ENCODE data around the gene RGS8.
A peak's percentile ranks its signal among the peaks of the same experiment; 100 is the strongest.

Gene RGS8

GRCh38 chr1:182670032-182670749, 14.2 kb downstream of the RGS8 start:
- no peak for DNase-seq

GRCh38 chr1:182669266-182669665, 15.1 kb downstream of the RGS8 start:
- DNase-seq: no peak

- DNase-seq: no peak
Observed at GRCh38 chr1:182668521-182669054, 15.8 kb downstream of the RGS8 start.

- no peak for DNase-seq
Observed at GRCh38 chr1:182667848-182668505, 16.4 kb downstream of the RGS8 start.

GRCh38 chr1:182666706-182667105, 17.7 kb downstream of the RGS8 start:
- no peak for DNase-seq

GRCh38 chr1:182664296-182664695, 20.1 kb downstream of the RGS8 start:
- no peak for DNase-seq

GRCh38 chr1:182662956-182663355, 21.4 kb downstream of the RGS8 start:
- DNase-seq: no peak

GRCh38 chr1:182662121-182662890, 22.1 kb downstream of the RGS8 start:
- peak; percentile 18 for DNase-seq

GRCh38 chr1:182658055-182658454, 26.3 kb downstream of the RGS8 start:
- DNase-seq: peak; percentile 24

- no peak for DNase-seq
Observed at GRCh38 chr1:182656842-182657397, 27.5 kb downstream of the RGS8 start.

- no peak for DNase-seq
Observed at GRCh38 chr1:182653986-182654385, 30.4 kb downstream of the RGS8 start.

GRCh38 chr1:182652933-182653332, 31.5 kb downstream of the RGS8 start:
- DNase-seq: no peak

- no peak for DNase-seq
Observed at GRCh38 chr1:182651339-182651724, 33.1 kb downstream of the RGS8 start.

GRCh38 chr1:182650678-182651338, 33.6 kb downstream of the RGS8 start:
- no peak for DNase-seq

GRCh38 chr1:182649041-182649440, 35.3 kb downstream of the RGS8 start:
- no peak for DNase-seq

- no peak for DNase-seq
Observed at GRCh38 chr1:182646739-182647138, 37.6 kb downstream of the RGS8 start.

- no peak for DNase-seq
Observed at GRCh38 chr1:182644886-182645285, 39.5 kb downstream of the RGS8 start.

GRCh38 chr1:182643699-182644098, 40.7 kb downstream of the RGS8 start:
- DNase-seq: no peak

- no peak for DNase-seq
Observed at GRCh38 chr1:182642461-182642860, 41.9 kb downstream of the RGS8 start.

- DNase-seq: no peak
Observed at GRCh38 chr1:182641561-182641960, 42.8 kb downstream of the RGS8 start.

GRCh38 chr1:182639330-182639729, 45.1 kb downstream of the RGS8 start:
- no peak for DNase-seq

- no peak for DNase-seq
Observed at GRCh38 chr1:182637769-182638168, 46.6 kb downstream of the RGS8 start.

GRCh38 chr1:182635871-182636270, 48.5 kb downstream of the RGS8 start:
- DNase-seq: no peak
